NB4 (cell line): ENCODE results near the gene LILRA1.

ENCODE experiments used
- CTCF ChIP-seq: IDR thresholded peaks from one replicate; pipeline ENCODE4 v1.5.1; 2012; ENCODE audit warnings: low read depth, low read length
- MYC ChIP-seq: IDR thresholded peaks from 2 replicates; pipeline ENCODE4 v1.6.1; 2011; ENCODE audit warnings: low read depth, low read length

- TF ChIP-seq CTCF (no peak), MYC (no peak)
Observed at GRCh38 chr19:54622431-54622830, 29.0 kb downstream of the LILRA1 start.
